Thyroid gland (tissue), 4 donors: Measurements from ENCODE around the gene ADGRF4.

Source experiments
- CTCF ChIP-seq, 6 experiments: fragments of 200-600 bp in 3 of 6; fragments of 450-650 bp in 3 of 6; sonication (generic) in 3 of 6; IDR thresholded peaks; one replicate each; pipeline ENCODE4 v1.5.1; 2016 to 2019; ENCODE audit warnings: antibody characterized with exemption in 6 of 6, mild to moderate bottlenecking in 2 of 6, inconsistent platforms in 1 of 6, moderate library complexity in 1 of 6
- POLR2A ChIP-seq, 2 donors: fragments of 450-650 bp; IDR thresholded peaks; one replicate each; pipeline ENCODE4 v1.6.1; 2017; ENCODE audit warnings: antibody characterized with exemption in 2 of 2, mild to moderate bottlenecking in 2 of 2, moderate library complexity in 1 of 2

DNA sequence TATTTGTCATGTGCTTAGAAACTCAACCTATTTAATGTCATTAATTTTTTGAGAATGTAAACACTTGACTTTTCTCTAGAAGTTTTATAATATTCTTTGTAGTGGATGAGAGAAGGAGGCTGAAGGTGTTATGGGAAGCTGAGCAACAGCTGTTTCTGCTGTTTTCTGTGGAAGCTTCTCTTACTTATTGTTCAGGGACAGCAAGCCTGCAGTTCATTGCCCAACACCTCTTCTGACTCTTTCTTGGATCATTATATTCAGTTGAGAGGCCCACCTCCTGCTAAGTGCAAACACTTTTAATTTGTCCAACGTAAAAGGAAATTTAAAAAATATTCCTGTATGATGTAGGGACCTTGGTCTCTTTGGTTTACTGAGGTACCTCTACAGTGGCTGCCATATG is 12.0 kb upstream of the ADGRF4 start:
- TF ChIP-seq CTCF (IDR thresholded peaks at IDR 0.05) (no peak), POLR2A (IDR thresholded peaks at IDR 0.05) (no peak)
